H9 (cell line): Measurements from ENCODE around the gene TRMT6. TPM values are rescaled to one million over a fixed set of nuclear protein-coding genes. Genes with fewer than 3 reads are reported as not detected.

Experiments
- DNase-seq: peaks from one replicate; pipeline ENCODE4 v3.0.0-alpha.2; 2017
- H2AFZ ChIP-seq: one replicate; pipeline ENCODE4 v1.6.1; 2013; ENCODE audit warnings: mild to moderate bottlenecking, low read length, control low read depth, moderate library complexity
- H2AK5ac ChIP-seq: 2 replicates; pipeline ENCODE4 v1.6.1; 2013; ENCODE audit warnings: low read length, control low read depth, mixed read lengths; ENCODE audit not compliant: insufficient read length
- H2BK120ac ChIP-seq: one replicate; pipeline ENCODE4 v1.6.1; 2013; ENCODE audit warnings: low read depth, mild to moderate bottlenecking, low read length, control low read depth, inconsistent platforms; ENCODE audit not compliant: poor library complexity, severe bottlenecking
- H2BK12ac ChIP-seq: 2 replicates; pipeline ENCODE4 v1.6.1; 2013; ENCODE audit warnings: low read length, control low read depth, mixed read lengths, low read depth; ENCODE audit not compliant: insufficient read length
- H2BK15ac ChIP-seq: 2 replicates; pipeline ENCODE4 v1.6.1; 2013; ENCODE audit warnings: low read depth, low read length, control low read depth
- H2BK20ac ChIP-seq: one replicate; pipeline ENCODE4 v1.6.1; 2013; ENCODE audit warnings: low read depth, mild to moderate bottlenecking, low read length, control low read depth, inconsistent platforms; ENCODE audit not compliant: poor library complexity, severe bottlenecking
- H2BK5ac ChIP-seq: 2 replicates; pipeline ENCODE4 v1.6.1; 2013; ENCODE audit warnings: low read length, control low read depth, mixed read lengths; ENCODE audit not compliant: insufficient read length
- H3K14ac ChIP-seq: 2 replicates; pipeline ENCODE4 v1.6.1; 2013; ENCODE audit warnings: low read length, control low read depth; ENCODE audit not compliant: insufficient read depth
- H3K18ac ChIP-seq: 2 replicates; pipeline ENCODE4 v1.6.1; 2013; ENCODE audit warnings: low read depth, mild to moderate bottlenecking, mixed read lengths, low read length, control low read depth; ENCODE audit not compliant: insufficient read length
- H3K23ac ChIP-seq: 2 replicates; pipeline ENCODE4 v1.6.1; 2013; ENCODE audit warnings: low read length, control low read depth, mixed read lengths, low read depth; ENCODE audit not compliant: insufficient read length
- H3K23me2 ChIP-seq: 2 replicates; pipeline ENCODE4 v1.6.1; 2013; ENCODE audit warnings: low read depth, mild to moderate bottlenecking, mixed read lengths, low read length, control low read depth; ENCODE audit not compliant: insufficient read length, poor library complexity, severe bottlenecking
- H3K27ac ChIP-seq: 2 replicates; pipeline ENCODE4 v1.5.1; 2013; ENCODE audit warnings: low read length, control low read depth, mixed read lengths, low read depth; ENCODE audit not compliant: insufficient read length
- H3K27me3 ChIP-seq: 2 replicates; pipeline ENCODE4 v1.6.1; 2013; ENCODE audit warnings: low read length, control low read depth, inconsistent platforms; ENCODE audit not compliant: insufficient read depth
- H3K4ac ChIP-seq: 2 replicates; pipeline ENCODE4 v1.6.1; 2013; ENCODE audit warnings: low read depth, mild to moderate bottlenecking, control low read depth, inconsistent platforms, low read length, moderate library complexity
- H3K4me1 ChIP-seq: 2 replicates; pipeline ENCODE4 v1.6.1; 2013; ENCODE audit warnings: low read length, control low read depth, inconsistent platforms; ENCODE audit not compliant: insufficient read depth
- H3K4me2 ChIP-seq: 2 replicates; pipeline ENCODE4 v1.6.1; 2013; ENCODE audit warnings: low read length, control low read depth, mixed read lengths; ENCODE audit not compliant: insufficient read length, insufficient read depth
- H3K56ac ChIP-seq: 2 replicates; pipeline ENCODE4 v1.6.1; 2013; ENCODE audit warnings: low read depth, mild to moderate bottlenecking, mixed read lengths, low read length, control low read depth; ENCODE audit not compliant: insufficient read length
- H3K79me1 ChIP-seq: 2 replicates; pipeline ENCODE4 v1.6.1; 2013; ENCODE audit warnings: low read depth, mild to moderate bottlenecking, moderate library complexity, low read length, control low read depth, inconsistent platforms; ENCODE audit not compliant: insufficient read depth, poor library complexity, severe bottlenecking
- H3K79me2 ChIP-seq: 2 replicates; pipeline ENCODE4 v1.6.1; 2013; ENCODE audit warnings: low read length, control low read depth, inconsistent platforms; ENCODE audit not compliant: insufficient read depth
- H3K9ac ChIP-seq: 2 replicates; pipeline ENCODE4 v1.6.1; 2013; ENCODE audit warnings: low read length, control low read depth, mixed read lengths; ENCODE audit not compliant: insufficient read length; ENCODE audit errors: extremely low read depth
- H3K9me3 ChIP-seq: one replicate; pipeline ENCODE4 v1.6.1; 2013; ENCODE audit warnings: low read depth, low read length, inconsistent platforms; ENCODE audit not compliant: control insufficient read depth
- H3T11ph ChIP-seq: one replicate; pipeline ENCODE4 v1.6.1; 2013; ENCODE audit warnings: mild to moderate bottlenecking, low read length, control low read depth, inconsistent platforms
- H4K20me1 ChIP-seq: one replicate; pipeline ENCODE4 v1.6.1; 2013; ENCODE audit not compliant: control insufficient read depth, insufficient read length, insufficient read depth
- H4K5ac ChIP-seq: 2 replicates; pipeline ENCODE4 v1.6.1; 2013; ENCODE audit warnings: low read depth, mild to moderate bottlenecking, mixed read lengths, low read length, control low read depth; ENCODE audit not compliant: insufficient read length
- H4K8ac ChIP-seq: replicated peaks from 2 replicates; pipeline ENCODE4 v1.6.1; 2013; ENCODE audit warnings: low read length, control low read depth, mixed read lengths, low read depth; ENCODE audit not compliant: insufficient read length
- H4K91ac ChIP-seq: 2 replicates; pipeline ENCODE4 v1.6.1; 2013; ENCODE audit warnings: low read depth, mild to moderate bottlenecking, moderate library complexity, mixed read lengths, low read length, control low read depth; ENCODE audit not compliant: insufficient read length
- H3K27ac Mint-ChIP-seq, 3 experiments: 2 replicates in 2 of 3; 3 replicates in 1 of 3; pipeline ENCODE4 v1.8.0; 2020 to 2021; ENCODE audit warnings: mixed read lengths in 3 of 3, mild to moderate bottlenecking in 1 of 3, moderate library complexity in 1 of 3
- H3K27me3 Mint-ChIP-seq: 2 replicates; pipeline ENCODE4 v1.8.0; 2021; ENCODE audit warnings: low read depth, mild to moderate bottlenecking, moderate library complexity, mixed read lengths
- H3K36me3 Mint-ChIP-seq, 3 experiments: 2 replicates in 2 of 3; 3 replicates in 1 of 3; pipeline ENCODE4 v1.8.0; 2020 to 2021; ENCODE audit warnings: low read depth in 3 of 3, mixed read lengths in 3 of 3; ENCODE audit not compliant: insufficient read depth in 1 of 3
- H3K4me1 Mint-ChIP-seq, 2 experiments: 2 replicates each; pipeline ENCODE4 v1.8.0; 2020; ENCODE audit warnings: mixed read lengths in 2 of 2
- H3K4me3 Mint-ChIP-seq, 2 experiments: 2 replicates in 1 of 2; 3 replicates in 1 of 2; pipeline ENCODE4 v1.8.0; 2020 to 2021; ENCODE audit warnings: mild to moderate bottlenecking in 2 of 2, mixed read lengths in 2 of 2, moderate library complexity in 1 of 2
- H3K9me3 Mint-ChIP-seq, 2 experiments: 2 replicates in 1 of 2; 3 replicates in 1 of 2; pipeline ENCODE4 v1.8.0; 2020; ENCODE audit warnings: mild to moderate bottlenecking in 2 of 2, mixed read lengths in 2 of 2, moderate library complexity in 1 of 2
- WGBS: extraction: QIAGEN DNeasy Blood & Tissue Kit; methylation state at CpG from one replicate; pipeline ENCODE4 v1.1.7; 2013; ENCODE audit warnings: missing lambda C conversion rate, low lambda C conversion rate, mixed read lengths; ENCODE audit not compliant: insufficient read length; ENCODE audit errors: extremely low coverage; 5-methylcytosine and 5-hydroxymethylcytosine counted together
- total RNA-seq: library from RNA; stranded (reverse); gene quantifications from 2 replicates; pipeline ENCODE4 v1.2.1, GENCODE V29; 2021
- TF ChIP-seq, protein P1 (sequence below): fragments of 200-600 bp; sonication (generic); conservative IDR thresholded peaks from 3 replicates; pipeline ENCODE4 v1.8.0; 2021; ENCODE audit warnings: antibody characterized with exemption, mild to moderate bottlenecking

Gene TRMT6
- total RNA-seq, 1 experiment from 2014 or later, result 34.4 TPM

GRCh38 chr20:5888041-5888440 is 62.3 kb downstream of the TRMT6 start:
- H3K79me2 ChIP-seq, result no peaks in the 10 kb centered on the region
- H3K27me3 ChIP-seq, result no peaks in the 10 kb centered on the region
- no peak overlapping the region for H2BK15ac ChIP-seq
- H4K5ac ChIP-seq, result no peak overlapping the region
- H3K4ac ChIP-seq, result no peak overlapping the region
- H2AFZ ChIP-seq, result no peak overlapping the region
- no peak overlapping the region for H3K23ac ChIP-seq
- no peaks in the 10 kb centered on the region for H3K23me2 ChIP-seq
- H3K4me3 Mint-ChIP-seq, result no peak overlapping the region
- no peaks in the 10 kb centered on the region for H3K36me3 Mint-ChIP-seq
- no peak overlapping the region for H3K27ac ChIP-seq
- no peak overlapping the region for H4K91ac ChIP-seq
- H2BK5ac ChIP-seq, result no peak overlapping the region
- H3K14ac ChIP-seq, result no peak overlapping the region
- no peak overlapping the region for H3K9ac ChIP-seq
- H3K18ac ChIP-seq, result no peak overlapping the region
- TF ChIP-seq, protein P1, sequence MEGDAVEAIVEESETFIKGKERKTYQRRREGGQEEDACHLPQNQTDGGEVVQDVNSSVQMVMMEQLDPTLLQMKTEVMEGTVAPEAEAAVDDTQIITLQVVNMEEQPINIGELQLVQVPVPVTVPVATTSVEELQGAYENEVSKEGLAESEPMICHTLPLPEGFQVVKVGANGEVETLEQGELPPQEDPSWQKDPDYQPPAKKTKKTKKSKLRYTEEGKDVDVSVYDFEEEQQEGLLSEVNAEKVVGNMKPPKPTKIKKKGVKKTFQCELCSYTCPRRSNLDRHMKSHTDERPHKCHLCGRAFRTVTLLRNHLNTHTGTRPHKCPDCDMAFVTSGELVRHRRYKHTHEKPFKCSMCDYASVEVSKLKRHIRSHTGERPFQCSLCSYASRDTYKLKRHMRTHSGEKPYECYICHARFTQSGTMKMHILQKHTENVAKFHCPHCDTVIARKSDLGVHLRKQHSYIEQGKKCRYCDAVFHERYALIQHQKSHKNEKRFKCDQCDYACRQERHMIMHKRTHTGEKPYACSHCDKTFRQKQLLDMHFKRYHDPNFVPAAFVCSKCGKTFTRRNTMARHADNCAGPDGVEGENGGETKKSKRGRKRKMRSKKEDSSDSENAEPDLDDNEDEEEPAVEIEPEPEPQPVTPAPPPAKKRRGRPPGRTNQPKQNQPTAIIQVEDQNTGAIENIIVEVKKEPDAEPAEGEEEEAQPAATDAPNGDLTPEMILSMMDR, result no peak
- H2BK20ac ChIP-seq, result no peak overlapping the region
- H2BK120ac ChIP-seq, result no peak overlapping the region
- no peaks in the 10 kb centered on the region for H4K20me1 ChIP-seq
- no peaks in the 10 kb centered on the region for H3K4me1 ChIP-seq
- H3K27me3 Mint-ChIP-seq, result peaks cover 2% of the 10 kb centered on the region; the same call in 1 of the 2 replicates
- H3K9me3 ChIP-seq, result no peaks in the 10 kb centered on the region
- H3K56ac ChIP-seq, result no peak overlapping the region
- no peak overlapping the region for H2AK5ac ChIP-seq
- WGBS, result no CpG with 5 or more reads among the region's 1 CpG
- H3K4me2 ChIP-seq, result no peak overlapping the region
- no peak for DNase-seq
- H3K27ac Mint-ChIP-seq, result no peak overlapping the region
- no peak overlapping the region for H4K8ac ChIP-seq
- H3K4me1 Mint-ChIP-seq, result 0 out of 4 replicates have a peak, but pooled peaks cover 0 to under 1% of the 10 kb centered on the region in 2 experiments
- no peak overlapping the region for H2BK12ac ChIP-seq
- no peaks in the 10 kb centered on the region for H3K9me3 Mint-ChIP-seq
- no peaks in the 10 kb centered on the region for H3K79me1 ChIP-seq
- no peak overlapping the region for H3T11ph ChIP-seq
